ENCODE data around the gene MEI4.

DNA sequence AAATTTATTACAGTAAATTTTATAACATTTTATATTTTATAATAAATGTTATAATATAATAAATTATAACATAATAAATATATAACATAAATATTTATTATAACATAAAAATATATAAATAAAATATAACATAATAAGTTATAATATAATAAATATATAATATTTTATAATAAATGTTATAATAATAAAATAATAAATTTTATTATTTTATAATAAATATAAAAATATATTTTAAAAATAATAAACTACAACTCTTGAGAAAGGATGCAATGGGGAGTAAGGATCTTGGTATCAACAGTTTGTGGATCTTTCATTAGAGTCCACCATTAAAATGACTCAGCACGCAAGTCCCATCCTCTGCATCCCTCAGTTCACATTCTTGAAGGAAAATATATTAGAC is 312.6 kb downstream of the MEI4 start:
- TF ChIP-seq, protein P1, sequence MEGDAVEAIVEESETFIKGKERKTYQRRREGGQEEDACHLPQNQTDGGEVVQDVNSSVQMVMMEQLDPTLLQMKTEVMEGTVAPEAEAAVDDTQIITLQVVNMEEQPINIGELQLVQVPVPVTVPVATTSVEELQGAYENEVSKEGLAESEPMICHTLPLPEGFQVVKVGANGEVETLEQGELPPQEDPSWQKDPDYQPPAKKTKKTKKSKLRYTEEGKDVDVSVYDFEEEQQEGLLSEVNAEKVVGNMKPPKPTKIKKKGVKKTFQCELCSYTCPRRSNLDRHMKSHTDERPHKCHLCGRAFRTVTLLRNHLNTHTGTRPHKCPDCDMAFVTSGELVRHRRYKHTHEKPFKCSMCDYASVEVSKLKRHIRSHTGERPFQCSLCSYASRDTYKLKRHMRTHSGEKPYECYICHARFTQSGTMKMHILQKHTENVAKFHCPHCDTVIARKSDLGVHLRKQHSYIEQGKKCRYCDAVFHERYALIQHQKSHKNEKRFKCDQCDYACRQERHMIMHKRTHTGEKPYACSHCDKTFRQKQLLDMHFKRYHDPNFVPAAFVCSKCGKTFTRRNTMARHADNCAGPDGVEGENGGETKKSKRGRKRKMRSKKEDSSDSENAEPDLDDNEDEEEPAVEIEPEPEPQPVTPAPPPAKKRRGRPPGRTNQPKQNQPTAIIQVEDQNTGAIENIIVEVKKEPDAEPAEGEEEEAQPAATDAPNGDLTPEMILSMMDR (IDR thresholded peaks at IDR 0.05; ENCODE audit: poor library complexity, severe bottlenecking) = no peak
- no peak for TF ChIP-seq RAD21 (conservative IDR thresholded peaks at IDR 0.05)
- TF ChIP-seq, protein P2, sequence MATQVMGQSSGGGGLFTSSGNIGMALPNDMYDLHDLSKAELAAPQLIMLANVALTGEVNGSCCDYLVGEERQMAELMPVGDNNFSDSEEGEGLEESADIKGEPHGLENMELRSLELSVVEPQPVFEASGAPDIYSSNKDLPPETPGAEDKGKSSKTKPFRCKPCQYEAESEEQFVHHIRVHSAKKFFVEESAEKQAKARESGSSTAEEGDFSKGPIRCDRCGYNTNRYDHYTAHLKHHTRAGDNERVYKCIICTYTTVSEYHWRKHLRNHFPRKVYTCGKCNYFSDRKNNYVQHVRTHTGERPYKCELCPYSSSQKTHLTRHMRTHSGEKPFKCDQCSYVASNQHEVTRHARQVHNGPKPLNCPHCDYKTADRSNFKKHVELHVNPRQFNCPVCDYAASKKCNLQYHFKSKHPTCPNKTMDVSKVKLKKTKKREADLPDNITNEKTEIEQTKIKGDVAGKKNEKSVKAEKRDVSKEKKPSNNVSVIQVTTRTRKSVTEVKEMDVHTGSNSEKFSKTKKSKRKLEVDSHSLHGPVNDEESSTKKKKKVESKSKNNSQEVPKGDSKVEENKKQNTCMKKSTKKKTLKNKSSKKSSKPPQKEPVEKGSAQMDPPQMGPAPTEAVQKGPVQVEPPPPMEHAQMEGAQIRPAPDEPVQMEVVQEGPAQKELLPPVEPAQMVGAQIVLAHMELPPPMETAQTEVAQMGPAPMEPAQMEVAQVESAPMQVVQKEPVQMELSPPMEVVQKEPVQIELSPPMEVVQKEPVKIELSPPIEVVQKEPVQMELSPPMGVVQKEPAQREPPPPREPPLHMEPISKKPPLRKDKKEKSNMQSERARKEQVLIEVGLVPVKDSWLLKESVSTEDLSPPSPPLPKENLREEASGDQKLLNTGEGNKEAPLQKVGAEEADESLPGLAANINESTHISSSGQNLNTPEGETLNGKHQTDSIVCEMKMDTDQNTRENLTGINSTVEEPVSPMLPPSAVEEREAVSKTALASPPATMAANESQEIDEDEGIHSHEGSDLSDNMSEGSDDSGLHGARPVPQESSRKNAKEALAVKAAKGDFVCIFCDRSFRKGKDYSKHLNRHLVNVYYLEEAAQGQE (IDR thresholded peaks at IDR 0.05; ENCODE audit: borderline replicate concordance) = no peak
